B cell (primary cell): ENCODE results near the gene TMEM119.

Experiments
- EZH2 ChIP-seq: IDR thresholded peaks from 2 replicates; pipeline ENCODE4 v1.6.1; 2012; ENCODE audit warnings: borderline replicate concordance, low read depth, mild to moderate bottlenecking, moderate library complexity, low read length; ENCODE audit not compliant: insufficient read depth, poor library complexity, severe bottlenecking
- TF ChIP-seq, protein P1 (sequence below): fragments of 200-600 bp; IDR thresholded peaks from one replicate; pipeline ENCODE4 v1.8.0; 2022; ENCODE audit warnings: antibody characterized with exemption, mild to moderate bottlenecking

GRCh38 chr12:108583991-108584390 is 13.9 kb downstream of the TMEM119 start:
- TF ChIP-seq, protein P1, sequence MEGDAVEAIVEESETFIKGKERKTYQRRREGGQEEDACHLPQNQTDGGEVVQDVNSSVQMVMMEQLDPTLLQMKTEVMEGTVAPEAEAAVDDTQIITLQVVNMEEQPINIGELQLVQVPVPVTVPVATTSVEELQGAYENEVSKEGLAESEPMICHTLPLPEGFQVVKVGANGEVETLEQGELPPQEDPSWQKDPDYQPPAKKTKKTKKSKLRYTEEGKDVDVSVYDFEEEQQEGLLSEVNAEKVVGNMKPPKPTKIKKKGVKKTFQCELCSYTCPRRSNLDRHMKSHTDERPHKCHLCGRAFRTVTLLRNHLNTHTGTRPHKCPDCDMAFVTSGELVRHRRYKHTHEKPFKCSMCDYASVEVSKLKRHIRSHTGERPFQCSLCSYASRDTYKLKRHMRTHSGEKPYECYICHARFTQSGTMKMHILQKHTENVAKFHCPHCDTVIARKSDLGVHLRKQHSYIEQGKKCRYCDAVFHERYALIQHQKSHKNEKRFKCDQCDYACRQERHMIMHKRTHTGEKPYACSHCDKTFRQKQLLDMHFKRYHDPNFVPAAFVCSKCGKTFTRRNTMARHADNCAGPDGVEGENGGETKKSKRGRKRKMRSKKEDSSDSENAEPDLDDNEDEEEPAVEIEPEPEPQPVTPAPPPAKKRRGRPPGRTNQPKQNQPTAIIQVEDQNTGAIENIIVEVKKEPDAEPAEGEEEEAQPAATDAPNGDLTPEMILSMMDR, result no peak
- TF ChIP-seq EZH2, result no peak
